IMR-90 (cell line): ENCODE data around the gene ERVH48-1. TPM values are rescaled to one million over a fixed set of nuclear protein-coding genes. Genes with fewer than 3 reads are reported as not detected.

ENCODE experiments used
- ATAC-seq: fragments of 200-7000 bp; cut with Tn5 transposase; 2 replicates; pipeline ENCODE4 v1.9.1; 2020; ENCODE audit warnings: low read depth, mild to moderate bottlenecking, moderate library complexity
- BruUV-seq: library from RNA; stranded (reverse); fragments of 400-500 nt; replicated peaks from 2 replicates; lab custom pipeline; 2021; lab: Mats Ljungman, UMichigan
- CTCF ChIA-PET: fragments of 300-600 bp; formaldehyde crosslinking; extraction: SDS; loops from one replicate; lab custom pipeline; 2021; ENCODE audit warnings: antibody characterized with exemption; lab: Yijun Ruan, JAX
- POLR2A ChIA-PET: fragments of 300-600 bp; sonication (Branson Sonifier 250); formaldehyde crosslinking; loops from one replicate; lab custom pipeline; 2022; ENCODE audit warnings: antibody characterized with exemption; ENCODE audit not compliant: unreplicated experiment; lab: Charles Lee
- DNase-seq: peaks from one replicate; pipeline ENCODE4 v3.0.0; 2013
- H2AFZ ChIP-seq: replicated peaks from 2 replicates; pipeline ENCODE3; 2013; ENCODE audit warnings: low read length, mild to moderate bottlenecking; ENCODE audit not compliant: poor library complexity
- H2AK5ac ChIP-seq: 2 replicates; pipeline ENCODE4 v1.6.1; 2013; ENCODE audit warnings: low read depth, low read length, inconsistent platforms
- H2AK9ac ChIP-seq: replicated peaks from 2 replicates; pipeline ENCODE3; 2013; ENCODE audit warnings: mild to moderate bottlenecking, low read depth, low read length, moderate library complexity; ENCODE audit not compliant: poor library complexity
- H2BK120ac ChIP-seq: 2 replicates; pipeline ENCODE4 v1.6.1; 2013; ENCODE audit warnings: low read depth, low read length, inconsistent platforms
- H2BK15ac ChIP-seq: 3 replicates; pipeline ENCODE4 v1.6.1; 2013; ENCODE audit warnings: low read depth, low read length, inconsistent platforms
- H2BK20ac ChIP-seq: 2 replicates; pipeline ENCODE4 v1.6.1; 2013; ENCODE audit warnings: low read depth, mild to moderate bottlenecking, inconsistent platforms, low read length, moderate library complexity
- H2BK5ac ChIP-seq: 2 replicates; pipeline ENCODE4 v1.6.1; 2013; ENCODE audit warnings: mild to moderate bottlenecking, low read depth, low read length, inconsistent platforms; ENCODE audit not compliant: poor library complexity, severe bottlenecking
- H3K14ac ChIP-seq: replicated peaks from 2 replicates; pipeline ENCODE4 v1.6.1; 2013; ENCODE audit warnings: low read depth, low read length, inconsistent platforms
- H3K18ac ChIP-seq: 2 replicates; pipeline ENCODE4 v1.6.1; 2013; ENCODE audit warnings: low read depth, low read length, control low read depth
- H3K23ac ChIP-seq: 2 replicates; pipeline ENCODE4 v1.6.1; 2013; ENCODE audit warnings: low read depth, low read length, inconsistent platforms
- H3K27ac ChIP-seq: 2 replicates; pipeline ENCODE4 v1.5.1; 2013; ENCODE audit warnings: mild to moderate bottlenecking, control low read depth, low read length; ENCODE audit not compliant: insufficient read depth
- H3K27me3 ChIP-seq: 2 replicates; pipeline ENCODE4 v1.6.1; 2013; ENCODE audit warnings: low read length; ENCODE audit not compliant: control insufficient read depth, insufficient read depth
- H3K36me3 ChIP-seq: 2 replicates; pipeline ENCODE4 v1.6.1; 2013; ENCODE audit warnings: low read length, mixed read lengths; ENCODE audit not compliant: control insufficient read depth, insufficient read depth
- H3K4ac ChIP-seq: 2 replicates; pipeline ENCODE4 v1.6.1; 2013; ENCODE audit warnings: low read depth, low read length, inconsistent platforms
- H3K4me1 ChIP-seq: 2 replicates; pipeline ENCODE4 v1.6.1; 2013; ENCODE audit warnings: low read length, mixed read lengths; ENCODE audit not compliant: control insufficient read depth, insufficient read depth
- H3K4me2 ChIP-seq: 2 replicates; pipeline ENCODE4 v1.6.1; 2013; ENCODE audit warnings: low read depth, mild to moderate bottlenecking, control low read depth, low read length, moderate library complexity
- H3K4me3 ChIP-seq: 2 replicates; pipeline ENCODE4 v1.5.1; 2013; ENCODE audit warnings: low read depth, mild to moderate bottlenecking, control low read depth, low read length, moderate library complexity; ENCODE audit not compliant: insufficient read depth
- H3K56ac ChIP-seq: 2 replicates; pipeline ENCODE4 v1.6.1; 2013; ENCODE audit warnings: low read length, inconsistent platforms; ENCODE audit not compliant: insufficient read depth; ENCODE audit errors: extremely low read depth
- H3K79me1 ChIP-seq, 2 experiments: 2 replicates each; pipeline ENCODE4 v1.6.1; 2013; ENCODE audit warnings: low read length in 2 of 2, inconsistent platforms in 1 of 2, low read depth in 1 of 2
- H3K9ac ChIP-seq: 2 replicates; pipeline ENCODE4 v1.6.1; 2013; ENCODE audit warnings: low read depth, low read length, control low read depth
- H3K9me1 ChIP-seq: 2 replicates; pipeline ENCODE4 v1.6.1; 2013; ENCODE audit warnings: low read length, inconsistent platforms; ENCODE audit not compliant: insufficient read depth
- H3K9me3 ChIP-seq: 2 replicates; pipeline ENCODE4 v1.6.1; 2013; ENCODE audit warnings: low read length; ENCODE audit not compliant: control insufficient read depth, insufficient read depth
- H4K20me1 ChIP-seq: 2 replicates; pipeline ENCODE4 v1.6.1; 2013; ENCODE audit warnings: low read length, inconsistent platforms; ENCODE audit not compliant: insufficient read depth
- H4K5ac ChIP-seq: 2 replicates; pipeline ENCODE4 v1.6.1; 2013; ENCODE audit warnings: mild to moderate bottlenecking, low read depth, low read length, control low read depth
- H4K8ac ChIP-seq, 2 experiments: 2 replicates each; pipeline ENCODE4 v1.6.1; 2013; ENCODE audit warnings: low read depth in 2 of 2, low read length in 2 of 2, control low read depth in 1 of 2, inconsistent platforms in 1 of 2
- H4K91ac ChIP-seq: 2 replicates; pipeline ENCODE4 v1.6.1; 2013; ENCODE audit warnings: low read depth, low read length, inconsistent platforms; ENCODE audit not compliant: insufficient read depth
- CEBPB ChIP-seq: IDR thresholded peaks from 2 replicates; pipeline ENCODE4 v1.6.1; 2012; ENCODE audit warnings: low read depth, low read length, improper control_type of control experiment
- MXI1 ChIP-seq: IDR thresholded peaks from 2 replicates; pipeline ENCODE4 v1.6.1; 2012; ENCODE audit warnings: low read depth, mild to moderate bottlenecking, low read length, moderate library complexity, borderline replicate concordance
- NFE2L2 ChIP-seq: fragments of 150-350 bp; IDR thresholded peaks from 2 replicates; pipeline ENCODE4 v1.6.1; 2016; ENCODE audit warnings: low read depth, mild to moderate bottlenecking, low read length
- RAD21 ChIP-seq: IDR thresholded peaks from 2 replicates; pipeline ENCODE4 v1.6.1; 2012; ENCODE audit warnings: low read length, improper control_type of control experiment
- RCOR1 ChIP-seq: IDR thresholded peaks from 2 replicates; pipeline ENCODE4 v1.6.1; 2012; ENCODE audit warnings: mild to moderate bottlenecking, low read length, improper control_type of control experiment; ENCODE audit not compliant: insufficient replicate concordance
- RFX5 ChIP-seq: IDR thresholded peaks from 2 replicates; pipeline ENCODE4 v1.8.0; 2012; ENCODE audit warnings: low read depth, mild to moderate bottlenecking, low read length, moderate library complexity
- SMC3 ChIP-seq: fragments of 150-350 bp; IDR thresholded peaks from 2 replicates; pipeline ENCODE4 v1.6.1; 2016; ENCODE audit warnings: low read depth, mild to moderate bottlenecking, antibody characterized with exemption, low read length, moderate library complexity
- WGBS, 2 experiments: methylation state at CpG; one replicate each; pipeline versions ENCODE4 v1.1.5 to v1.1.7; 2013; ENCODE audit warnings: missing lambda C conversion rate in 2 of 2; ENCODE audit not compliant: insufficient read length in 1 of 2; ENCODE audit errors: extremely low coverage in 2 of 2; 5-methylcytosine and 5-hydroxymethylcytosine counted together
- dilution Hi-C: fragments of 300-500 bp; cut with HindIII; formaldehyde crosslinking; loops from one replicate; pipeline ENCODE4 v1.14.3; 2018; ENCODE audit warnings: low sequenced_read_pairs; ENCODE audit not compliant: unreplicated experiment
- in situ Hi-C: fragments of 300-500 bp; cut with MboI; formaldehyde crosslinking; loops from 3 replicates; pipeline ENCODE4 v1.14.3; 2019; ENCODE audit warnings: low sequenced_read_pairs, inconsistent platforms, mixed read lengths
- intact Hi-C: fragments of 100-400 bp; cut with micrococcal nuclease; formaldehyde crosslinking; loops from 2 replicates; pipeline ENCODE4 v1.10.0; 2022
- polyA plus RNA-seq, 3 experiments: library from polyadenylated mRNA; depleted of rRNA; stranded (reverse); fragments of >200 nt; gene quantifications; 2 replicates each; pipeline ENCODE4 v1.2.3, GENCODE V29; 2012; ENCODE audit warnings: low replicate concordance in 1 of 3
- total RNA-seq: library from RNA; depleted of rRNA; stranded (reverse); fragments of >200 nt; gene quantifications from 2 replicates; pipeline ENCODE4 v1.2.3, GENCODE V29; 2012
- TF ChIP-seq, protein P1 (sequence below): conservative IDR thresholded peaks from 2 replicates; pipeline ENCODE4 v1.5.1; 2012; ENCODE audit warnings: mild to moderate bottlenecking, low read depth, low read length, improper control_type of control experiment
- TF ChIP-seq, protein P2 (sequence below): fragments of 150-350 bp; IDR thresholded peaks from 2 replicates; pipeline ENCODE4 v1.6.1; 2016; ENCODE audit warnings: low read depth, mild to moderate bottlenecking, low read length, moderate library complexity, borderline replicate concordance

Gene ERVH48-1
- total and polyA plus RNA-seq, 2 of the 4 experiments (the other 2 are of a cell fraction), result under 0.01 TPM; not detected in 1

DNA sequence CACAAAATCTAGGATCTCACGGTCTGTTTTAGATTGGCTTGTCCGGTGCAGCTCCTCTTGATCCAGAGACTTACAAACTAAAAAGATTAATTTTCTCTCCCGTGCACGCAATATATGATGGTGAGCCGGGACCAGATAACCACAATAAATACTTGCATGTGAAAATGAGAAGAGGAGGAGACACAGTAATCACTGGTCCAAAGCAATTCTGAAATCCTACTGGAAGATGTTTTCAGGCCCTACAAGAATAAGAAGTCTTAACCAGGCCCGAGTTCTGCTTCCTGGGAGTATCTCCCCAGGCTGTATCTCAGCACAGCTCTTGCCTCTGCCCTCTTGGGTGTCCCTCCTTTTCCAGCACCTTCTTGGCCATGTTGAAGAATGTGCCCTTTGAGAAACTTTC lies 45.1 kb downstream of the ERVH48-1 start:
- Histone ChIP-seq H4K91ac (no peak overlapping the region), H2BK120ac (no peak overlapping the region), H2BK5ac (no peak overlapping the region), H3K4ac (no peak overlapping the region), H3K56ac (peak overlapping the region; percentile 8; the same call in 1 of the 2 replicates), H3K4me1 (no peaks in the 10 kb centered on the region), H2BK20ac (no peak overlapping the region), H3K36me3 (peaks cover 2% of the 10 kb centered on the region), H2BK15ac (no peak overlapping the region), H4K5ac (no peak overlapping the region), H3K14ac (no peak overlapping the region), H2AK5ac (0 out of 2 replicates have a peak overlapping the region, but pooled peaks have one; percentile 26), H3K9ac (peak overlapping the region; percentile 85; the same call in 1 of the 2 replicates), H4K20me1 (no peaks in the 10 kb centered on the region), H2AFZ (no peak overlapping the region), H3K27ac (no peak overlapping the region), H3K23ac (no peak overlapping the region), H3K9me3 (no peaks in the 10 kb centered on the region), H4K8ac (peak overlapping the region; percentile 55 to 100; a peak in 2 of 4 replicates), H3K79me1 (peaks cover 21 to 26% of the 10 kb centered on the region in 2 experiments), H3K4me2 (peak overlapping the region; percentile 59), H3K9me1 (no peaks in the 10 kb centered on the region), H3K4me3 (peak overlapping the region; percentile 67; the same call in 1 of the 2 replicates), H2AK9ac (peak overlapping the region; percentile 33), H3K27me3 (no peaks in the 10 kb centered on the region), H3K18ac (no peak overlapping the region)
- WGBS, 2 experiments, result no CpG with 5 or more reads among the region's 6 CpGs
- no TSS peak for BruUV-seq
- ChIA-PET CTCF (no interaction called here), POLR2A (no interaction called here)
- no peak for ATAC-seq
- DNase-seq, result no peak
- in situ Hi-C loops (no loop called here), intact Hi-C loops (no loop called here), dilution Hi-C loops (no loop called here)
- TF ChIP-seq SMC3, result no peak
- TF ChIP-seq MXI1, result no peak
- no peak for TF ChIP-seq NFE2L2
- no peak for TF ChIP-seq RFX5
- TF ChIP-seq CEBPB, result no peak
- TF ChIP-seq RAD21, result no peak
- TF ChIP-seq, protein P1, sequence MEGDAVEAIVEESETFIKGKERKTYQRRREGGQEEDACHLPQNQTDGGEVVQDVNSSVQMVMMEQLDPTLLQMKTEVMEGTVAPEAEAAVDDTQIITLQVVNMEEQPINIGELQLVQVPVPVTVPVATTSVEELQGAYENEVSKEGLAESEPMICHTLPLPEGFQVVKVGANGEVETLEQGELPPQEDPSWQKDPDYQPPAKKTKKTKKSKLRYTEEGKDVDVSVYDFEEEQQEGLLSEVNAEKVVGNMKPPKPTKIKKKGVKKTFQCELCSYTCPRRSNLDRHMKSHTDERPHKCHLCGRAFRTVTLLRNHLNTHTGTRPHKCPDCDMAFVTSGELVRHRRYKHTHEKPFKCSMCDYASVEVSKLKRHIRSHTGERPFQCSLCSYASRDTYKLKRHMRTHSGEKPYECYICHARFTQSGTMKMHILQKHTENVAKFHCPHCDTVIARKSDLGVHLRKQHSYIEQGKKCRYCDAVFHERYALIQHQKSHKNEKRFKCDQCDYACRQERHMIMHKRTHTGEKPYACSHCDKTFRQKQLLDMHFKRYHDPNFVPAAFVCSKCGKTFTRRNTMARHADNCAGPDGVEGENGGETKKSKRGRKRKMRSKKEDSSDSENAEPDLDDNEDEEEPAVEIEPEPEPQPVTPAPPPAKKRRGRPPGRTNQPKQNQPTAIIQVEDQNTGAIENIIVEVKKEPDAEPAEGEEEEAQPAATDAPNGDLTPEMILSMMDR, result no peak
- no peak for TF ChIP-seq RCOR1
- TF ChIP-seq, protein P2, sequence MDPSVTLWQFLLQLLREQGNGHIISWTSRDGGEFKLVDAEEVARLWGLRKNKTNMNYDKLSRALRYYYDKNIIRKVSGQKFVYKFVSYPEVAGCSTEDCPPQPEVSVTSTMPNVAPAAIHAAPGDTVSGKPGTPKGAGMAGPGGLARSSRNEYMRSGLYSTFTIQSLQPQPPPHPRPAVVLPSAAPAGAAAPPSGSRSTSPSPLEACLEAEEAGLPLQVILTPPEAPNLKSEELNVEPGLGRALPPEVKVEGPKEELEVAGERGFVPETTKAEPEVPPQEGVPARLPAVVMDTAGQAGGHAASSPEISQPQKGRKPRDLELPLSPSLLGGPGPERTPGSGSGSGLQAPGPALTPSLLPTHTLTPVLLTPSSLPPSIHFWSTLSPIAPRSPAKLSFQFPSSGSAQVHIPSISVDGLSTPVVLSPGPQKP, result no peak
